ENCODE results near the gene LTBR. TPM values are rescaled to one million over a fixed set of nuclear protein-coding genes. Genes with fewer than 3 reads are reported as not detected.

Gene LTBR
- total and polyA plus RNA-seq, 2 donors (not counting 1 experiment from before 2014, with no cell fraction given), result 1.1 TPM; not detected in 1

DNA sequence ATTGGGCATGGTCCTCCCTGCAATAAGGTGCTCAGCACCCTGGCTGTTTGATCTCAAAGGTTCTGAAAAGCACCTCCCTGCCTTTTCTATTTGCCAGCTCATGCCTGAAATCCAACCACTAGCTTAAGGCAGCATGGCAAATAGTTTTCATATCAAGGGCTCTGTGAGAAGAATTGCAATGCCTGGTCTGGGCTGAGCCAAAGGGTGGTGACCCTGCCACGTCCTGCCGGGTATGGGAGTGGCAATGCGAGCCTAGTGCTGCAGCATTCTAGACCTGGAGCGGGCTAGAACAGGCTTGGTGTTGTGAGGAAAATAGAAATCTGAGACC is 6.3 kb upstream of the LTBR start:
- TF ChIP-seq EZH2 (IDR thresholded peaks at IDR 0.05; ENCODE audit: borderline replicate concordance, insufficient read depth, low read depth, low read length, poor library complexity, severe bottlenecking), result no peak
- TF ChIP-seq, protein P1, sequence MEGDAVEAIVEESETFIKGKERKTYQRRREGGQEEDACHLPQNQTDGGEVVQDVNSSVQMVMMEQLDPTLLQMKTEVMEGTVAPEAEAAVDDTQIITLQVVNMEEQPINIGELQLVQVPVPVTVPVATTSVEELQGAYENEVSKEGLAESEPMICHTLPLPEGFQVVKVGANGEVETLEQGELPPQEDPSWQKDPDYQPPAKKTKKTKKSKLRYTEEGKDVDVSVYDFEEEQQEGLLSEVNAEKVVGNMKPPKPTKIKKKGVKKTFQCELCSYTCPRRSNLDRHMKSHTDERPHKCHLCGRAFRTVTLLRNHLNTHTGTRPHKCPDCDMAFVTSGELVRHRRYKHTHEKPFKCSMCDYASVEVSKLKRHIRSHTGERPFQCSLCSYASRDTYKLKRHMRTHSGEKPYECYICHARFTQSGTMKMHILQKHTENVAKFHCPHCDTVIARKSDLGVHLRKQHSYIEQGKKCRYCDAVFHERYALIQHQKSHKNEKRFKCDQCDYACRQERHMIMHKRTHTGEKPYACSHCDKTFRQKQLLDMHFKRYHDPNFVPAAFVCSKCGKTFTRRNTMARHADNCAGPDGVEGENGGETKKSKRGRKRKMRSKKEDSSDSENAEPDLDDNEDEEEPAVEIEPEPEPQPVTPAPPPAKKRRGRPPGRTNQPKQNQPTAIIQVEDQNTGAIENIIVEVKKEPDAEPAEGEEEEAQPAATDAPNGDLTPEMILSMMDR (IDR thresholded peaks at IDR 0.05), result no peak
- H3K9me3 ChIP-seq (ENCODE audit: control extremely low read depth in 1 of 3, control insufficient read depth in 2 of 3, insufficient read depth in 1 of 3, low read length in 2 of 3), result peaks cover 0 to 3% (median 0%) of the 10 kb centered on the region in 3 donors
- Mint-ChIP-seq H3K9me3 (ENCODE audit: insufficient read depth) (no peaks in the 10 kb centered on the region), H3K4me1 (no peaks in the 10 kb centered on the region), H3K27ac (no peak overlapping the region), H3K4me3 (no peak overlapping the region), H3K27me3 (peaks cover 69% of the 10 kb centered on the region)
- H4K20me1 ChIP-seq (ENCODE audit: control insufficient read depth, insufficient read depth, low read length, poor library complexity, severe bottlenecking), result no peaks in the 10 kb centered on the region
- no peak overlapping the region for H3K4me2 ChIP-seq (replicated peaks; ENCODE audit: low read depth, low read length, poor library complexity, severe bottlenecking)
- H3K27ac ChIP-seq (ENCODE audit: low read length in 2 of 2), result no peak overlapping the region
- H2AFZ ChIP-seq (ENCODE audit: insufficient read depth, low read depth, low read length, poor library complexity, severe bottlenecking), result no peak overlapping the region
- ATAC-seq (ENCODE audit: low read depth) (no peak), DNase-seq (no peak)
- no peaks in the 10 kb centered on the region for H3K36me3 ChIP-seq (replicated peaks in 1 of 2; ENCODE audit: control extremely low read depth in 1 of 2, control insufficient read depth in 1 of 2, extremely low read depth in 1 of 2, insufficient read depth in 2 of 2, low read length in 1 of 2)
- H3K4me1 ChIP-seq (ENCODE audit: control insufficient read depth in 2 of 2, insufficient read depth in 2 of 2, low read length in 2 of 2), result peaks cover 0 to 2% of the 10 kb centered on the region in 2 donors
- CTCF ChIA-PET, result no interaction called here
- POLR2A ChIA-PET, result no interaction called here
- H3K9ac ChIP-seq (ENCODE audit: low read length), result no peak overlapping the region
- intact Hi-C loops (cut with micrococcal nuclease), result no loop called here
- no peak overlapping the region for H3K4me3 ChIP-seq (ENCODE audit: control extremely low read depth in 1 of 5, extremely low read depth in 1 of 5, insufficient read depth in 1 of 5, low read depth in 2 of 5, low read length in 4 of 5)
- WGBS (ENCODE audit: insufficient coverage), result 100% methylated on average over 3 of the region's 4 CpGs
- H3K79me2 ChIP-seq (ENCODE audit: control insufficient read depth, insufficient read depth, low read length), result no peaks in the 10 kb centered on the region
- H3K27me3 ChIP-seq (replicated peaks in 1 of 4; ENCODE audit: control extremely low read depth in 1 of 4, control insufficient read depth in 3 of 4, insufficient read depth in 4 of 4, low read length in 3 of 4), result peaks cover 0 to 55% (median 22%) of the 10 kb centered on the region in 4 experiments

DNA sequence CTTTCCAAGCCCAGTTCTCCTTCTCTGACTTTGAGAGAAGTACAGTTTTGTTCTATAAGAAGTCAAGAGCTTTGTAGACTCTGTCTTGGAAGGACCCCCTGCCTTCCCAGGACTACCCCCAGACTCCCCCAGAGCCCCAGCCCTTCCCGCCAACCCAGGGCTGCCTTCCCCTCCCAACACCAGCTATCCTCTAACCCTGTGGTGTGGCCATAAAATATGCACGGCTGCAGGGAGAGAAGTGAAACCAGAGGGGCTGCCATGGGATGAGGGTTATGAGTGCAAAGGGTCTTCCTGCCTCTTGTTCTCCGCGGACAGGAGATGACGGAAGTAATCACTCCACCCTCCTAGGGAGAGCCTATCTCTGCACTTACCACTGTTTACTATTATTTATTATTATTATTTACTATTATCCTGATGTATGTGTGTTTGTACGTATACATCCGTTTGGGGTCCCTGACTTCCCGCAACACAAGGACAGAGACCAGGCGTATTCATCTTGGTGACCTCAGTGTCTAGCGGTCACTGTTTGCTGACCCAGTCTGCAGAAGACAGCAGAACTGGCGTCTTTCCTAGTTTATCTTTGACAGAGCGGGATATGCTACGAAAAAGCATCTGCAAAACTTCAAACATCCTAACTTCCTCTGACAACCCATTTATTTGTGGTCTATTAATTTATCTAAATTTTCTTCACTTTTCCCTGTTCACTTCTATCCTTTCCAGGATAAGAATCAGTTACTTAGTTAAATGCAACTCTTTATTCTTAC is 5.1 kb upstream of the LTBR start:
- no peak overlapping the region for H3K9ac ChIP-seq (ENCODE audit: low read length)
- H3K36me3 ChIP-seq (replicated peaks in 1 of 2; ENCODE audit: control extremely low read depth in 1 of 2, control insufficient read depth in 1 of 2, extremely low read depth in 1 of 2, insufficient read depth in 2 of 2, low read length in 1 of 2), result no peaks in the 10 kb centered on the region
- CTCF ChIA-PET, result no interaction called here
- Mint-ChIP-seq H3K4me1 (peaks cover 3% of the 10 kb centered on the region), H3K27ac (no peak overlapping the region), H3K9me3 (ENCODE audit: insufficient read depth) (no peaks in the 10 kb centered on the region), H3K4me3 (no peak overlapping the region), H3K27me3 (peaks cover 65% of the 10 kb centered on the region)
- H3K27ac ChIP-seq (ENCODE audit: low read length in 2 of 2), result no peak overlapping the region
- no peak overlapping the region for H3K4me3 ChIP-seq (ENCODE audit: control extremely low read depth in 1 of 5, extremely low read depth in 1 of 5, insufficient read depth in 1 of 5, low read depth in 2 of 5, low read length in 4 of 5)
- 89% methylated on average over 5 of the region's 13 CpGs for WGBS (ENCODE audit: insufficient coverage)
- no peaks in the 10 kb centered on the region for H3K79me2 ChIP-seq (ENCODE audit: control insufficient read depth, insufficient read depth, low read length)
- peaks cover 0 to 6% (median 0%) of the 10 kb centered on the region in 3 donors for H3K9me3 ChIP-seq (ENCODE audit: control extremely low read depth in 1 of 3, control insufficient read depth in 2 of 3, insufficient read depth in 1 of 3, low read length in 2 of 3)
- intact Hi-C loops (cut with micrococcal nuclease), result no loop called here
- H3K27me3 ChIP-seq (replicated peaks in 1 of 4; ENCODE audit: control extremely low read depth in 1 of 4, control insufficient read depth in 3 of 4, insufficient read depth in 4 of 4, low read length in 3 of 4), result peaks cover 0 to 62% (median 27%) of the 10 kb centered on the region in 4 experiments
- ATAC-seq (ENCODE audit: low read depth), result no peak
- H3K4me1 ChIP-seq (ENCODE audit: control insufficient read depth in 2 of 2, insufficient read depth in 2 of 2, low read length in 2 of 2), result peaks cover 7 to 10% of the 10 kb centered on the region in 2 donors
- no peak for TF ChIP-seq EZH2 (IDR thresholded peaks at IDR 0.05; ENCODE audit: borderline replicate concordance, insufficient read depth, low read depth, low read length, poor library complexity, severe bottlenecking)
- TF ChIP-seq, protein P1 (IDR thresholded peaks at IDR 0.05), result no peak
- no peaks in the 10 kb centered on the region for H4K20me1 ChIP-seq (ENCODE audit: control insufficient read depth, insufficient read depth, low read length, poor library complexity, severe bottlenecking)
- no peak overlapping the region for H2AFZ ChIP-seq (ENCODE audit: insufficient read depth, low read depth, low read length, poor library complexity, severe bottlenecking)
- no peak for DNase-seq
- POLR2A ChIA-PET, result no interaction called here
- H3K4me2 ChIP-seq (replicated peaks; ENCODE audit: low read depth, low read length, poor library complexity, severe bottlenecking), result no peak overlapping the region
